ENCODE results near the gene TRIM45.

DNA sequence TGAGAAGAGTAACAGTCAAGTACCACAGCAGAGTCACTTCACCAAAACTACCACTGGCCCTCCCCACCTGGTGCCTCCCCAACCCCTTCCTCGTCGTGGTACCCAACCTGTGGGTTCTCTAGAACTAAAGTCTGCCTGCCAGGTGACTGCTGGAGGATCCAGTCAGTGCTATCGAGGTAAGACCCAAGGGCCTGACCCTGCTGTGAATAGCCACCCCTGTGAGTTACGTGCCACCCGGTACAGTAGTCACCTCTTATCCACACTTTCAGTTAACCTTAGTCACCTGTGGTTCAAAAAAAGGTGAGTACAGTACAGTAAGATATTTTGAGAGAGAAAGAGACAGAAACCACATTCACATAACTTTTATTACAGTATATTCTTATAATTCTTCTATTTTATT, 44.9 kb downstream of the TRIM45 start:
- TF ChIP-seq POLR2AphosphoS5 (IDR thresholded peaks at IDR 0.05; ENCODE audit: insufficient read depth in 1 of 2, low read depth in 1 of 2), result no peak
- TF ChIP-seq, protein P1, sequence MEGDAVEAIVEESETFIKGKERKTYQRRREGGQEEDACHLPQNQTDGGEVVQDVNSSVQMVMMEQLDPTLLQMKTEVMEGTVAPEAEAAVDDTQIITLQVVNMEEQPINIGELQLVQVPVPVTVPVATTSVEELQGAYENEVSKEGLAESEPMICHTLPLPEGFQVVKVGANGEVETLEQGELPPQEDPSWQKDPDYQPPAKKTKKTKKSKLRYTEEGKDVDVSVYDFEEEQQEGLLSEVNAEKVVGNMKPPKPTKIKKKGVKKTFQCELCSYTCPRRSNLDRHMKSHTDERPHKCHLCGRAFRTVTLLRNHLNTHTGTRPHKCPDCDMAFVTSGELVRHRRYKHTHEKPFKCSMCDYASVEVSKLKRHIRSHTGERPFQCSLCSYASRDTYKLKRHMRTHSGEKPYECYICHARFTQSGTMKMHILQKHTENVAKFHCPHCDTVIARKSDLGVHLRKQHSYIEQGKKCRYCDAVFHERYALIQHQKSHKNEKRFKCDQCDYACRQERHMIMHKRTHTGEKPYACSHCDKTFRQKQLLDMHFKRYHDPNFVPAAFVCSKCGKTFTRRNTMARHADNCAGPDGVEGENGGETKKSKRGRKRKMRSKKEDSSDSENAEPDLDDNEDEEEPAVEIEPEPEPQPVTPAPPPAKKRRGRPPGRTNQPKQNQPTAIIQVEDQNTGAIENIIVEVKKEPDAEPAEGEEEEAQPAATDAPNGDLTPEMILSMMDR (IDR thresholded peaks at IDR 0.05), result no peak
